ENCODE data around the gene APOB. TPM values are rescaled to one million over a fixed set of nuclear protein-coding genes. Genes with fewer than 3 reads are reported as not detected.

APOB gene
- total RNA-seq, 1 donor from 2014 or later = 15.9 TPM

DNA sequence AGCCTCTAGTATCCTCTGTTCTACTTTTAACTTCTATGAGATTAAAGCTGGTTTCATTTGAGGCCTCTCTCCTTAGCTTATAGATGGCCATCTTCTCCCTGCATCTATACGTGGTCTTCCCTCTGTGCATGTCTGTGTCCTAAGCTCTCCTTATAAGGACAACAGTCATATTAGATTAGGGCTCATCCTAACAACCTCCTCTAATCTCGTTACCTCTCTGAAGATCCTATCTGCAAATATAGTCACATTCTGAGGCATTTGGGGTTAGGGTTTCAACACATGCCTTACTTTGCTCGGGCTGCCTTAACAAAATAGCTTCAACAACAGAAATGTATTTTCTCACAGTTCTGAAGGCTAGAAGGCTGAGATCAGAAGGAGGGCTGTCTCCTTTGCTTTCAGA is 11.6 kb upstream of the APOB start:
- Mint-ChIP-seq H3K27ac (ENCODE audit: unreplicated experiment) (no peak overlapping the region), H3K4me3 (ENCODE audit: unreplicated experiment) (no peak overlapping the region), H3K36me3 (ENCODE audit: low read depth, unreplicated experiment) (no peaks in the 10 kb centered on the region), H3K4me1 (ENCODE audit: unreplicated experiment) (no peaks in the 10 kb centered on the region), H3K9me3 (ENCODE audit: unreplicated experiment) (no peaks in the 10 kb centered on the region), H3K27me3 (ENCODE audit: unreplicated experiment) (no peaks in the 10 kb centered on the region)
- TF ChIP-seq, protein P1, sequence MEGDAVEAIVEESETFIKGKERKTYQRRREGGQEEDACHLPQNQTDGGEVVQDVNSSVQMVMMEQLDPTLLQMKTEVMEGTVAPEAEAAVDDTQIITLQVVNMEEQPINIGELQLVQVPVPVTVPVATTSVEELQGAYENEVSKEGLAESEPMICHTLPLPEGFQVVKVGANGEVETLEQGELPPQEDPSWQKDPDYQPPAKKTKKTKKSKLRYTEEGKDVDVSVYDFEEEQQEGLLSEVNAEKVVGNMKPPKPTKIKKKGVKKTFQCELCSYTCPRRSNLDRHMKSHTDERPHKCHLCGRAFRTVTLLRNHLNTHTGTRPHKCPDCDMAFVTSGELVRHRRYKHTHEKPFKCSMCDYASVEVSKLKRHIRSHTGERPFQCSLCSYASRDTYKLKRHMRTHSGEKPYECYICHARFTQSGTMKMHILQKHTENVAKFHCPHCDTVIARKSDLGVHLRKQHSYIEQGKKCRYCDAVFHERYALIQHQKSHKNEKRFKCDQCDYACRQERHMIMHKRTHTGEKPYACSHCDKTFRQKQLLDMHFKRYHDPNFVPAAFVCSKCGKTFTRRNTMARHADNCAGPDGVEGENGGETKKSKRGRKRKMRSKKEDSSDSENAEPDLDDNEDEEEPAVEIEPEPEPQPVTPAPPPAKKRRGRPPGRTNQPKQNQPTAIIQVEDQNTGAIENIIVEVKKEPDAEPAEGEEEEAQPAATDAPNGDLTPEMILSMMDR (IDR thresholded peaks at IDR 0.05; ENCODE audit: unreplicated experiment) = no peak
- no peak for DNase-seq (ENCODE audit: low spot score)

DNA sequence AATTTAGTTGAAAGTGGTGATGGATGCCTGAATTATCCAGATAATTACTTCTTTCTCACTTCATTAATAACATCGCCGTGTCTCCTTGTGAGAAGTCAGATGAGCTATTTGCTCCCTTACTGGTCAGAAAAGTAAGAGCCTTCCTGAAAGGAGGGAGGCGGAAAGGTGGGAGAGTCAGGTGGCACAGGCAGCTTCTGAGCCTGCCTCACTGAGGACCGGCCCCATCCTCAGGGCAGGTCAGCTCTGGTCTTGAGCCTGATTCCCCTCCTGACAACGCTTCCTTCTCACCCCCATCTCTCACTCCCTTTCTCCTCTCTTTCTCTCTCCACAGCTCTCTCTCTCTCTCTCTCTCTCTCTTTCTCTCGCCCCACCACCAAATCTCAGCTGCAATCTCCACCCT is 10.1 kb upstream of the APOB start:
- H3K27me3 Mint-ChIP-seq (ENCODE audit: unreplicated experiment) = no peaks in the 10 kb centered on the region
- H3K4me3 Mint-ChIP-seq (ENCODE audit: unreplicated experiment) = no peak overlapping the region
- TF ChIP-seq, protein P1 (IDR thresholded peaks at IDR 0.05; ENCODE audit: unreplicated experiment) = no peak
- no peak overlapping the region for H3K27ac Mint-ChIP-seq (ENCODE audit: unreplicated experiment)
- H3K4me1 Mint-ChIP-seq (ENCODE audit: unreplicated experiment) = no peaks in the 10 kb centered on the region
- H3K36me3 Mint-ChIP-seq (ENCODE audit: low read depth, unreplicated experiment) = no peaks in the 10 kb centered on the region
- H3K9me3 Mint-ChIP-seq (ENCODE audit: unreplicated experiment) = no peaks in the 10 kb centered on the region
- no peak for DNase-seq (ENCODE audit: low spot score)

DNA sequence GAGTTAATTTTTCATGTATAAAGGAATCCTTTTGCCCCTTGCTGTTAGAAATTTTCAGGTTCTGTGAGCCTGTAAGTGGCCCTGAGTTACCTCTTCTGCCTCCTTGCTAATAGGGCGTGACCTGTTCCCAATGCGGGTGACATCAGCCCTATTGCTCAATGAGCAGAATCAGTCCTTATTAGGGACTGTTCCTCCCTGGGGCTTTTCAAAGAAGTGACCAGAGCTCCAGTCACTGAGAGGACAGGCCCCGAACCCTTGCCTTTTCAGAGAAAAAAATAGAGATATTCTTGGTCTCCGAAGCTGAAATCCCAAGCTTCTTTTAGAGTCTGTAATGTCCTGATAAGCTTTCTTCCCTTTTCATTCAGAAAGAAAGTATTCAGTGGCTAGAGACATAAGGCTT is 8.2 kb upstream of the APOB start:
- no peak for DNase-seq (ENCODE audit: low spot score)
- Mint-ChIP-seq H3K27me3 (ENCODE audit: unreplicated experiment) (no peaks in the 10 kb centered on the region), H3K36me3 (ENCODE audit: low read depth, unreplicated experiment) (no peaks in the 10 kb centered on the region), H3K4me3 (ENCODE audit: unreplicated experiment) (no peak overlapping the region), H3K27ac (ENCODE audit: unreplicated experiment) (no peak overlapping the region), H3K4me1 (ENCODE audit: unreplicated experiment) (no peaks in the 10 kb centered on the region), H3K9me3 (ENCODE audit: unreplicated experiment) (no peaks in the 10 kb centered on the region)
- TF ChIP-seq, protein P1 (IDR thresholded peaks at IDR 0.05; ENCODE audit: unreplicated experiment) = no peak

DNA sequence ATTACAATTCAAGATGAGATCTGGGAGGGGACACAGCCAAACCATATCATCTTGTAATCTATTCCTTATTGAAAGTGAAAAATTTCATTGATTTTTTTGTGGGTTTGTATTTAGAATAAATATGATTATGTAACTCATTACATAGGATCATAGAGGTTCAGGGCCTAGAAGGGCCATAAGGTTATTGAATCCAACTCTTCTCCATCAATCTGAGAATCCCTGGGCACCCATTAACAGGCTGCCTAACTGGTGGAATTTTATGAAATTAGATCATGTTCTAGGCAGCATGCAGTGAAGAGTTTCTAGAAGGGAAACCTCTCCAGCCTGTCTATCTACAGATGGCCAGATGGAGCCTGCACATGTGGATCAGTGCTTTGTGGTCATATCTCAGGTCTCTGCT is 6.3 kb upstream of the APOB start:
- TF ChIP-seq, protein P1 (IDR thresholded peaks at IDR 0.05; ENCODE audit: unreplicated experiment) = no peak
- H3K4me1 Mint-ChIP-seq (ENCODE audit: unreplicated experiment) = peaks cover 5% of the 10 kb centered on the region
- no peaks in the 10 kb centered on the region for H3K36me3 Mint-ChIP-seq (ENCODE audit: low read depth, unreplicated experiment)
- DNase-seq (ENCODE audit: low spot score) = no peak
- H3K9me3 Mint-ChIP-seq (ENCODE audit: unreplicated experiment) = no peaks in the 10 kb centered on the region
- no peak overlapping the region for H3K4me3 Mint-ChIP-seq (ENCODE audit: unreplicated experiment)
- no peak overlapping the region for H3K27ac Mint-ChIP-seq (ENCODE audit: unreplicated experiment)
- no peaks in the 10 kb centered on the region for H3K27me3 Mint-ChIP-seq (ENCODE audit: unreplicated experiment)

DNA sequence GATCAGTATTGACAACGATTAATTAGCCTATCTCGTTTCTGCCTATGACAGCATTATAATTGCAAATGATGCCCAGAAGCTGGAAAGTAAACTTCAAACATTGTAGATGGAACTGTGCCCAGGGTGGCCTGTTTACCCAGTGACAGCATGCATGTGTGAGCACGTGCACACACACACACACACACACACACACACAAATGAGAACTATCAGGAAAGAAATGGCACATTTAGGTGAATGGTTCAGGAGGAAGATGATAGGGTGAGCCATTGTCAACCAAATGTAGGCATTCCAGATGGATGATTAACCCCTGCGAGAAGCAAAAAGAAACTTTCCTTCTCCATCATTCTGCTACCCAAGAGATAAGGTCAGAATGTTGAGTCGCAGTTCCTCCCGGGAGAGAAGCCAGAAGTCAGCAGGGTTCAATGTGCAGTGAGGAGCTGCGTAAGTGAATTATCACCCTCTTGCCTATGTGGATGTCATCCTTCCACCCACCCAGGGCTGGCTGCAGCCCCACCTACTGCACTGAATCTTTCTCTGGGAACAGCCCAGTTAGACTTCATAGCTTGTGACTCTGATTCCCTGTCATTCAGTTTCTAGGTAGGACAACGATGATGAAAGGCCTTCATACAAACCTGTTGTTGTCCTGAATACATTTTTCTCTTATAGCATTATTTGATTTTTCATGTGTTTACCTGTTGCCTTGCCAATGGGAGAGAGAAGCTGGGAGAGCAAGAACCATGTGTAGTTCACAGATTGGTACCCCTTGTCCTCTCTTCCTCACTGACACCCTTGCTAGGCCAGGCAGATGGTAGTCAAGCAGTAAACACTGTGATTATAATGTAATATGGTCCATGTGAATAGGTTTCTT is 3.5 kb upstream of the APOB start:
- peaks cover 22% of the 10 kb centered on the region for H3K4me1 Mint-ChIP-seq (ENCODE audit: unreplicated experiment)
- no peak overlapping the region for H3K27ac Mint-ChIP-seq (ENCODE audit: unreplicated experiment)
- H3K27me3 Mint-ChIP-seq (ENCODE audit: unreplicated experiment) = peaks cover 6% of the 10 kb centered on the region
- H3K36me3 Mint-ChIP-seq (ENCODE audit: low read depth, unreplicated experiment) = peaks cover 4% of the 10 kb centered on the region
- TF ChIP-seq, protein P1 (IDR thresholded peaks at IDR 0.05; ENCODE audit: unreplicated experiment) = no peak
- no peak for DNase-seq (ENCODE audit: low spot score)
- H3K9me3 Mint-ChIP-seq (ENCODE audit: unreplicated experiment) = no peaks in the 10 kb centered on the region
- H3K4me3 Mint-ChIP-seq (ENCODE audit: unreplicated experiment) = no peak overlapping the region
